Loucy (cell line): ENCODE results near the gene ACTA1.

Experiments
- H2AFZ ChIP-seq: fragments of 200-600 bp; sonication (generic); 2 replicates; pipeline ENCODE4 v1.6.0; 2016; ENCODE audit warnings: antibody characterized with exemption, mild to moderate bottlenecking, low read length, moderate library complexity
- H3F3A ChIP-seq: fragments of 200-600 bp; 2 replicates; pipeline ENCODE4 v1.6.0; 2016; ENCODE audit warnings: antibody characterized with exemption, low read depth, mild to moderate bottlenecking
- H3K27me3 ChIP-seq: fragments of 200-600 bp; sonication (generic); 2 replicates; pipeline ENCODE4 v1.6.1; 2014; ENCODE audit warnings: low read length, mild to moderate bottlenecking; ENCODE audit not compliant: insufficient read depth, poor library complexity, severe bottlenecking
- H3K36me3 ChIP-seq: fragments of 200-600 bp; sonication (generic); 2 replicates; pipeline ENCODE4 v1.6.1; 2016; ENCODE audit warnings: low read length; ENCODE audit not compliant: insufficient read depth
- H3K4me1 ChIP-seq: fragments of 200-600 bp; sonication (generic); 2 replicates; pipeline ENCODE4 v1.5.1; 2014; ENCODE audit warnings: low read length, mild to moderate bottlenecking; ENCODE audit not compliant: insufficient read depth, poor library complexity, severe bottlenecking
- H3K4me2 ChIP-seq: fragments of 200-600 bp; sonication (generic); 2 replicates; pipeline ENCODE4 v1.6.0; 2014; ENCODE audit warnings: antibody characterized with exemption, low read length, low read depth, mild to moderate bottlenecking; ENCODE audit not compliant: poor library complexity, severe bottlenecking
- H3K4me3 ChIP-seq: fragments of 200-600 bp; sonication (generic); 2 replicates; pipeline ENCODE4 v1.5.1; 2014; ENCODE audit warnings: low read length, mild to moderate bottlenecking, mixed read lengths; ENCODE audit not compliant: poor library complexity, severe bottlenecking
- H3K79me2 ChIP-seq: fragments of 200-600 bp; sonication (generic); 2 replicates; pipeline ENCODE4 v1.6.1; 2014; ENCODE audit warnings: low read length; ENCODE audit not compliant: insufficient read depth
- H3K9ac ChIP-seq: fragments of 200-600 bp; sonication (generic); 2 replicates; pipeline ENCODE4 v1.6.0; 2014; ENCODE audit warnings: mild to moderate bottlenecking, low read depth, low read length, moderate library complexity; ENCODE audit not compliant: poor library complexity, severe bottlenecking
- H3K9me2 ChIP-seq: fragments of 200-600 bp; sonication (generic); replicated peaks from 2 replicates; pipeline ENCODE4 v1.6.1; 2016; ENCODE audit warnings: low read depth, low read length, mixed read lengths
- H3K9me3 ChIP-seq: fragments of 200-600 bp; sonication (generic); 2 replicates; pipeline ENCODE4 v1.6.1; 2014; ENCODE audit warnings: mild to moderate bottlenecking, antibody characterized with exemption, low read length, low read depth; ENCODE audit not compliant: insufficient read depth
- H4K20me1 ChIP-seq: fragments of 200-600 bp; sonication (generic); 2 replicates; pipeline ENCODE4 v1.6.0; 2014; ENCODE audit warnings: antibody characterized with exemption, low read length, mild to moderate bottlenecking; ENCODE audit not compliant: insufficient read depth, poor library complexity, severe bottlenecking
- CTCF ChIP-seq: fragments of 200-600 bp; sonication (generic); conservative IDR thresholded peaks from 2 replicates; pipeline ENCODE4 v1.5.1; 2014; ENCODE audit warnings: mild to moderate bottlenecking, antibody characterized with exemption, low read length
- EZH2phosphoT487 ChIP-seq: fragments of 200-600 bp; IDR thresholded peaks from 2 replicates; pipeline ENCODE4 v1.6.1; 2018; ENCODE audit warnings: antibody characterized with exemption, mild to moderate bottlenecking, moderate library complexity, borderline replicate concordance

ACTA1 gene

DNA sequence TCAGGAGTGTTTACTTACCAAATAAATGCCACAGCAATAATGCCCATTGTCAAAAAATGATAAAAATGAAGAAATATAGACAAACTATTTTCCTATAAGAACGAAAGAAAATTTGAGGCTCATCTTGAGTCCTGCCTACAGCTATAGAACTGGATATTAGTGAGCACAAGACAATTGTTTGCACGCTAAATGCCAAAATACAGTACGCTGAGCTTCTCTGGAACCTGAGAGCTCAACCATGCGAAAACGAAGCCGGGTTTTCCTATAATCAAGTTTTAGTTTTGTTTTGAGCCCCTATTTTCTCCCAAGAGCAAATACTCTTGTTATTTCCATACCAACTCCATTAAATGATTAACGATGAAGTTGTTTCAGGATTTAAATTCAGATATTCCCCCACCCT lies 49.1 kb downstream of the ACTA1 start:
- Histone ChIP-seq H3F3A (no peaks in the 10 kb centered on the region), H4K20me1 (no peaks in the 10 kb centered on the region), H3K36me3 (no peaks in the 10 kb centered on the region), H3K9ac (no peak overlapping the region), H3K4me2 (no peak overlapping the region), H3K27me3 (no peaks in the 10 kb centered on the region), H2AFZ (no peak overlapping the region), H3K9me3 (no peaks in the 10 kb centered on the region), H3K4me3 (no peak overlapping the region), H3K4me1 (no peaks in the 10 kb centered on the region), H3K79me2 (no peaks in the 10 kb centered on the region), H3K9me2 (no peaks in the 10 kb centered on the region)
- no peak for TF ChIP-seq EZH2phosphoT487
- no peak for TF ChIP-seq CTCF

DNA sequence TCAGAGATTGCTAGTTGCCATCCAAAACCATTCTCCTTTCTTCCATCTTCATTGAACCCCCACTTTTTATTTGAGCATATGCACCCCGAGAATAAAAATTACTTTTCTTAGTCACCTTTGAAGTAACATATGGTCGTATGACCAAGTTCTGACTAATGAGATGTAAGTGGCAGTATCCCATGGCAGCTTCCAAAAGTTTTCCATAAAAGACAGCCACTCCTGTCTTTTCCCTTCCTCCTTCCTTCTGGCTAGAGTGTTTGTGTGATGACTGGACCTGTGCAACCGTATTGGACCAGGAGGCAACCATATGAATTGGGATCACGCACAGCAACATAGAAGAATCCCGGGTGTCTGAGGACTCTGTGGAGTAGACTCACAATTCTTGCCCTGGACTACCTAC lies 49.9 kb downstream of the ACTA1 start:
- H3K9me3 ChIP-seq = no peaks in the 10 kb centered on the region
- no peaks in the 10 kb centered on the region for H3K79me2 ChIP-seq
- no peak overlapping the region for H3K4me2 ChIP-seq
- TF ChIP-seq CTCF (no peak), EZH2phosphoT487 (no peak)
- H3K4me1 ChIP-seq = no peaks in the 10 kb centered on the region
- H4K20me1 ChIP-seq = no peaks in the 10 kb centered on the region
- no peak overlapping the region for H3K9ac ChIP-seq
- no peak overlapping the region for H3K4me3 ChIP-seq
- no peaks in the 10 kb centered on the region for H3K27me3 ChIP-seq
- no peaks in the 10 kb centered on the region for H3F3A ChIP-seq
- no peaks in the 10 kb centered on the region for H3K36me3 ChIP-seq
- H2AFZ ChIP-seq = no peak overlapping the region
- no peaks in the 10 kb centered on the region for H3K9me2 ChIP-seq

DNA sequence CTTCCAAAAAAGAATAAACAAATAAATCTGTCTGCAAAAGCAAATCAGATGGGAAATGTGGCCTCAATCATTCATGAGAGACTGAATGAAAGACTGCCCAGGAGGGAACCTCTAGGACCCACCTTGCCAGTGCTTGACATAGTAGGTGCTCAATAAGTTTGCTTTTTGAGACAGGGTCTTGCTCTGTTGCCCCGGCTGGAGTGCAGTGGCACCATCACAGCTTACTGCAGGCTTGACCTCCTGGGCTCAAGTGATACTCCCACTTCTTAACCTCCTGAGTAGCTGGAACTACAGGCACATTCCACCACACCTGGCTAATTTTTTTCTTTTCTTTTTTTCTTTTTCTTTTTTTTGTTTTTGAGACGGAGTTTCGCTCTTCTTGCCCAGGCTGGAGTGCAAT lies 50.7 kb downstream of the ACTA1 start:
- Histone ChIP-seq H3K79me2 (no peaks in the 10 kb centered on the region), H3K4me3 (no peak overlapping the region), H2AFZ (no peak overlapping the region), H3K27me3 (no peaks in the 10 kb centered on the region), H3K4me2 (no peak overlapping the region), H3F3A (no peaks in the 10 kb centered on the region), H4K20me1 (no peaks in the 10 kb centered on the region), H3K4me1 (no peaks in the 10 kb centered on the region), H3K36me3 (no peaks in the 10 kb centered on the region), H3K9me2 (no peaks in the 10 kb centered on the region), H3K9me3 (no peaks in the 10 kb centered on the region), H3K9ac (no peak overlapping the region)
- TF ChIP-seq CTCF (no peak), EZH2phosphoT487 (no peak)
